Measurements from ENCODE around the gene CMTM4.
"Not testable (repeated sequence)": the region's sequence is repeated elsewhere in the genome, so short reads cannot be mapped to it uniquely, and the experiment has no call there.

CMTM4 gene

DNA sequence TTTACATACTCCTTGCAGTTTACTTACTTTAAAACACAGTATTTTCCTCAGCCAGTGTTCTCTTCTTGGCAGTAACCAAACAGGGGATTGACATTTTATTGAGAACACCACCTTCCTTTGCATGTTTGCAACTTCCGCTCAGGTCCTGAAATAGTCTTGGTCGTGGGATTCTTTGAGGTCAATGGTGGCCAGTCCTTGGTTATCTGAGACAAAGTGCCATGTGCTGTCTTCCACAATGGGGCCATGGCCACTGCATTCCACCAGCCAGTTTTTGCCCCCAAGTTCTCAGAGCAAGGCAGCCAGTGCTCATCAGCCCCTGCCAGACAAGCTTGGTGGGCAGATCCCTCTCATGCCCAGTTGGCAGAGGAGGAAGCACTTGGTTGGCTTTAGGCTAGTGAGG is 22.9 kb downstream of the CMTM4 start:
- DNase-seq (ENCODE audit: low spot score): no peak

DNA sequence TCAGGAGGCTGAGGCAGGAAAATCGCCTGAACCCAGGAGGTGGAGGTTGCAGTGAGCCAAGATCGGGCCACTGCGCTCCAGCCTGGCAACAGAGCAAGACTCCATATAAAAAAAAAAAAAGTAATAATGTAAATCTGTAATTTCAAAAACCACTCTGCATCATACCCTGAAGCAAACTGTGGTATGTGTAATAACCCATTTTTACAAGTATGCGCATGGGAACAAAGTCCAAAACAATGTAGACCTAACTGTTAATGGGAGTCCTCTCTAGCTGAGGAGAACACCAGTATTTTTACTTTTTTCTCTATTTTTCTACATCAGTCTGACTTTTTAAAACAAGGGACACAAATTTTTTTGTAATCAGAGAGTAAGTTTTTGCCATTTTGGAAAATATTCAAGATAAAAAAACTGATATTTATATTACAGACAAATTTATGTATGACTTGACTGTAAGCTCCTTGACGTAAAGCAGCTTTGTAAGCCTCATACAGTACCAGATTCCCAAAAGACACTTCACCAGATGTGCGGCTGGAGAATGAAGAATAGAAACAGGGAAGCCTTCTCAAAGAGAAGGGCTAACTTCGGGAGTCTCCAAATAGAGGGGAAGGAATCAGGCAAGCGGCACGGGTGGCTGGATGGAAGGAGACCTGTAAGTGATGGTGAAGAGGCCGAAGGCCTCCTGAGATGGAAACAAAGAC is 25.7 kb downstream of the CMTM4 start:
- no peak for DNase-seq (ENCODE audit: low spot score)

DNA sequence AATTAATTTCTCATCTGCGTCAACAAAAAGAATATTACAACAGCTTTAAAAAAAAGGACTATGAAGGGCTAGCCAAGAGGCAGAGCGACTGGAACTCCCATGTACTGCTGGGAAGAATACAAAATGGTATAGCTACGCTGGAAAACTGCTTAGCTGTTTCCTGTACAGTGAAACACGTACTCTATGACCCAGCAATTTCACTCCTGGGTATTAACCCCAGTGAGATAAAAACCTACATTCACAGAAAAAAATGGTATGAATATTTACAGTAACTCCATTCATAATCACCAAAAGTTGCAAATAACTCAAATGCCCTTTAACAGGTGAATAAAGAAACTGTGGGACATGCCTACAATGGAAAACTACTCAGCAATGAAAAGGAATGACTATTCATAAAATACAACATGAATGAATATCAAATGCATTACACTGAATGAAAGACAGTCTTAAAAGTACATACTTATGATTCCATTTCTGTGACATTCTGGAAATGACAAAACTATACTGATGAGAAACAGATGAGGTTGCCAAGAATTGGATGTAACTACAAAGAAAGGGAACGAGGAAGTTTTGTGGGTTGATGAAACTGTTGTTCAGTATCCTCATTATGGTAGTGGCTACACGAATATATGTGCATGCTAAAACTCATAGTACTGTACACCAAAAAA is 27.6 kb downstream of the CMTM4 start:
- peak; percentile 57 for DNase-seq (ENCODE audit: low spot score)

DNA sequence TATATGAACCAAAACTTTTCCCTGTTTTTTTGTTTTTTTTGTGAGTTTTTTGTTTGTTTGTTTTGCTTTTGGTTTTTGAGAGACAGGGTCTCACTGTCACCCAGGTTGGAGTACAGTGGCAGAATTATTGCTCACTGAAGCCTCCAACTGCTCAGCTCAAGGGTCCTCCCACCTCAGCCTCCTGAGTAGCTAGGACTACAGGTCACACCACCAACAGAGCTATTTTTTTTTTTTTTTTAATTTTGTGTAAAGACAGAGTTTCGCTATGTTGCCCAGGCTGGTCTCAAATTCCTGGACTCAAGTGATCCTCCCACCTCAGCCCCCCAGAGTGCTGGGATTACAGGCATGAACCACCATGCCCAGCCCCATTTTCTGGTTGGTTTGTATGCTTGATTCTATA is 28.6 kb downstream of the CMTM4 start:
- no peak for DNase-seq (ENCODE audit: low spot score)

DNA sequence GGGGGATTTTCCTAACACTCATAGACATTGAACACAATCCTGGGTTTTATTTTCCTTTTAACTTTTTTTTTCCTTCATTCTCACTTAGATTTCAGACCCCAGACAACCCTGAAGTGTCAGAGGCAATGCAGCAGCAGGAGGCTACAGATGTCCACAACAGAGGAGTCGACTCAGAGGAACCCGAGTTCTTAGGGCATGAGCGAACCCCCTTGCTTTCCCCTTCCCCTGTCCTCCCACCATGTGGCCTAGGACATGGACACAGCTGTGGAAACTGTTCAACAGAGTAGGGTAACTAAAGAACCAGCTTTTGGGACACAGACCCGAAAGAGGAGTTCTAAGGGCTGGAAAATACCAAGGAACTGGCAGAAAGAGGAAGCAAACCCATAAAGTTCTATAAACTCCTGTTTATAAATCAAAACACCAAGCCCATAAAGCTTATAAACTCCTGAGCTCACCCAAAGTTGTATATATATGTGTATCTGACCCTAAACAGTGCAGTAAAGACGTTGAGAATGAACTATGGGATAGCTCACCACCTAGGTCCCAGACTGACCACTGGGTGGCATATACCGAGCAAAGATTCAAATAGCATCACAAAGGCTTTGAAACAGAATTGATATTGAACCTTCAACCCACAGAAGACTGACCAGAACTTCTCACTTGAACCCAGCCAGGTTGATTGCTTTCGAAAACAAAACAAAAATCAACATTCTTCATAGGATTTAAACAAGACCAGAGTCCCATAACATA is 33.9 kb downstream of the CMTM4 start:
- peak; percentile 41 for DNase-seq (ENCODE audit: low spot score)

DNA sequence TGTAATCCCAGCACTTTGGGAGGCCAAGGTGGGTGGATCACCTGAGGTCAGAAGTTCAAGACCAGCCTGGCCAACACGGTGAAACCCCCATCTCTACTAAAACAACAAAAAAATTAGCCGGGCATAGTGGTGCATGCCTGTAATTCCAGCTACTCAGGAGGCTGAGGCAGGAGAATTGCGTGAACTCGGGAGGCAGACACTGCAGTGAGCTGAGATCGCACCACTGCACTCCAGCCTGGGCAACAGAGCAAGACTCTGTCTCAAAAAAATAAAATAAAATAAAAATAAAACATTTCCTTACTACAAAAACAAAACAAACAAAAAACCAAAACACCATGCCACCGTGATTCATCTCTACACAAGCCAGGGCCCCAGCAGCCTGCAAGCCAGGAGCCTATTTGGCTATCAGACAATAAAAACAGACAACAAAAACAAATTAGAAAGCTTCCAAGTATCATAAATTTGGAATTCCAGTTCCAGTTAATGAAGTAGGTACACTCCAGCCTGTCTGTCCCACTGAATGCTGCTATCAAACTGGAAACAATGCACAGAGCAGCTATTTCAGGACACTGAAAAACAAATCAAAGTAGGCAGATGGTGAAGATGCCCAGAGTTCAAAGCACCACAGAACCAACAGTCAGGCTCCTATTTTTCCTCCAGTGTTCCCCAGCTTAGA is 34.7 kb downstream of the CMTM4 start:
- DNase-seq (ENCODE audit: low spot score): not testable (repeated sequence)

DNA sequence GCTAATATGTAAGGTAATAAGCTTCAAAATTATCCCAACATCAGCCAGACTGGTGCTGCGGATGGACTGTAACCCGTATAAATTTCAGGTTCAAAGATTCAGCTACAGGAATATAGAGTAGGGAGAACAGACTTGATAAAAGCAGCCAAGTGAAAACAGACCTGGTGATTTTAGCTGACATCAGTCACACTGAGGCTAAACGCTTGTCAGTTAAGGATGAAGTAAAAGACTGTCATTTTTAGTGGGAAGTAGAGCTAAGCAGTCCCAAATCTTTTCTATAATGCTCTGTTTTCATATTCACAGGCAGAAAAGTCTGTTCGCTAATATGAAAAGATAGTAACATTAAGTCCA is 35.4 kb downstream of the CMTM4 start:
- DNase-seq (ENCODE audit: low spot score): no peak

DNA sequence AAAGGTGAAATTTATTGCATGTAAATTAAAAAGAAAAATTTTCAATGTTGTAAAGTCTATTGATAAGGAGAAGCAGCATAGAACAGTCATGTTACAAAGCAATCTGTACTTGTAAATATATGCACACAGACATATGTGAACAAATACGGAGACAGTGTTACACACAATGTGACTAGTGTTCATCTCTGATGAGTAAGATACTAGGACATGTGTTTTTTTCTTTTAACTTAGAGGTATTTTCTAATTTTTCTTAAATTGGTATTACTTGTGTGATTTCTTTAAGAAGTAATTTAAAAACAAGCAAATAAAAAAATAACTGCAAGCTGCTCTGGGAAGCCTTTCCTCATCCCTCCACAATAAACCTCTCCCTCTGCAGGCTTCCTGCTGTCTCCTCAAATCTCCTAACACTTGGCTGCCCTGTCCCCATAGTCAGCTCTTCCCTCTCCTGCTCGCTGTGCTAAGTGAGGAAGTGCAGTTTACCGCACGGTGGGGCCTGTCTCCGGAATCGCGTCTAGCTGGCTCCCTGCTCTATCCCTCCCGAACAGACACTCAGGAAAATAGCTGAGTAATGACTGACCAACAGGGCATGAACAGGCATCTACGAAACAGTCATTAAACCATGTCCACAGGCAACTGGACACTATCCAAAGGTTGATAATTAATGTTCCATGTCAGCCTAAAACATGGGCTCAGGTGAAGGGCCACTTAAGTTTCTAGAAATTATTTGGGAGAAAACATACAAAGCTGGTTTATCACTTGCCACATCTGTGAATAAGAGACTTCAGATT is 35.9 kb downstream of the CMTM4 start:
- DNase-seq (ENCODE audit: low spot score): peak; percentile 80

DNA sequence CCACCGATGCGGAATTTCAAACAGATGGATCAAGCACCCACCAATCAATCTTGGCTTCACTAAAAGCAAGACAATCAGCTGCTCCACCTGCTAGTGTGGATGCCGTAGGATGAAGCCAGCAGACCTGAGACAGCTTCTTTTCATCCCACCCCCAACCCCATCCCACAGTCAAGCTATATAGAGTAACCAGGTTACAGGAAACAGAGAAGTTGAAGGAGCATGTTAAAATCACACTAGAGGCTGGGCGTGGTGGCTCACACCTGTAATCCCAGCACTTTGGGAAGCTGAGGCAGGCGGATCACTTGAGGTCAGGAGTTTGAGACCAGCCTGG is 37.7 kb downstream of the CMTM4 start:
- DNase-seq (ENCODE audit: low spot score): no peak

DNA sequence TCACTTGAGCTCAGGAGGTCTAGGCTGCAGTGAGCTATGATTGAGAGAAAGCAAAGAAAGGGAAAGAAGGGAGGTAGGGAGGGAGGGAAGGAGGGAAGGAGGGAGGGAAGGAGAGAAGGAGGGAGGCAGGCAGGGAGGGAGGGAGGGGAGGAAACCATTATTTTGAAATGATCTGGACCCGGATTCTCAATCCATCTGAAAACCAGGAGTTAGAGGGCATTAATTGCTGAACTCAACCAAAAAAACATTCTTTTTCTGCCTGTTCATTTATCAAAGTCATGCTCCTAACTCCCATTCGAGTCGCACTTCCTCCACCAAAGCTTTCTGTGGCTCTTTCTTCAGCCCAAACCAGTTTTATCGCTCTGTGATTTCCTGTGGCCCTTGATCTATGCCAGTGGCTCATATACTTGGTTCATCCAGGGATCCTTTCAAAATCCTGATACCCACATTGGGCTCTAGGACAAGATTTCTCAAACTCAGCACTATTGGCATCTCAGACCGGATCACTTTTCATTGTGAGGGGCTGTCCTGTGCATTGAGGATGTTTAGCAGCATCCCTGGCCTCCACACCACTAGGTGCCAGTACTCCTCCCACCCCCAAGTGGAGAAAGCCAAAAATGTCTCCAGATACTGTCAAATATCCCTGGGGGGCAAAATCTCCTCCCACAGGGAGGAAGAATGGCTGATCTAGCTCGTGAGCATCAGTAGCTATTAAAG is 38.2 kb downstream of the CMTM4 start:
- DNase-seq (ENCODE audit: low spot score): no peak

DNA sequence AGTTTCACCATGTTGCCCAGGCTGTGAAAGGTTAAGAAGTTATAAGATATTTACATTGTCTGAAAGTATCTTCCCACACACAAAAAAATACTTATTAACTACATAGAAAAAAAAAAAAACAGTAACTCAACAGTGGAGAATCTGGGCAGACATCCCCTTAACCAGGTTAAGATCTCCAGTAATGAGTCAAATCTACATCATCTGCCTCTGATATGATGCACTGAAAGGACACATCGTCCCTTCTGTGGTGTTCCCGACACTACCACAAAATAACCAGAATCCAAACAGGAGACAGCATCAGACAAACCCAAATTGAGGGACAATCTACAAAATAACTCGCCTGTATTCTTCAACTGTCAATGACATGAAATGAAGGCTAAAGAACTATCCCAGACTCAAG is 40.0 kb downstream of the CMTM4 start:
- no peak for DNase-seq (ENCODE audit: low spot score)

DNA sequence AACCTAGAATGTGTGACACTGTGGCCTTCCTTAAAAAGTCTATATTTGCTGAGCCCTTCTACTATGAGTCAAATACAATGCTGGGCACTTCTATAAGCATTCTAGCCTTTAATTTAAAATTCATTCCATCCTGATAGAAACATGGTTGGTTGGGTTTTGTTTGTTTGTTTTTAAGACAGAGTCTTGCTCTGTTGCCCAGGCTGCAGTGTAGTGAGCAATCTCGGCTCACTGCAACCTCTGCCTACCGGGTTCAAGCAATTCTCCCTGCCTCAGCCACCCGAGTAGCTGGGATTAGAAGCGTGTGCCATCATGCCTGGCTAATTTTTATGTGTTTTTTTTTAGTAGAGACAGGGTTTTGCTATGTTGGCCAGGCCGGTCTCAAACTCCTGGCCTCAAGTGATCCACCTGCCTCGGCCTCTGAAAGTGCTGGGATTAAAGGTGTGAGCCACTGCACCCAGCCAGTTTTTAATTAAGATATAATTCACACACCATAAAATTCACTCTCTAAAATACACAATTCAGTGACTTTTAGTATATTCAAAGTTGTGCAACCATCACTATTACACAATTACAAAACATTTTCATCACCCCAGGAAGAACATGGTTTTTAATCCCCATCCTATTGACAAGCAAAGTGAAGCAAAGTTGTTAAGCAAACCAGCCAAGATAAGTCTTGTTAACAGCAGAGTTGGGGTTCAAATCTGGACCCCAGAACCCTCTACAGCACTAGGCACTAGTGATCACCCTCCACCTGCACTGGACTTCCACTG is 42.8 kb downstream of the CMTM4 start:
- no peak for DNase-seq (ENCODE audit: low spot score)

DNA sequence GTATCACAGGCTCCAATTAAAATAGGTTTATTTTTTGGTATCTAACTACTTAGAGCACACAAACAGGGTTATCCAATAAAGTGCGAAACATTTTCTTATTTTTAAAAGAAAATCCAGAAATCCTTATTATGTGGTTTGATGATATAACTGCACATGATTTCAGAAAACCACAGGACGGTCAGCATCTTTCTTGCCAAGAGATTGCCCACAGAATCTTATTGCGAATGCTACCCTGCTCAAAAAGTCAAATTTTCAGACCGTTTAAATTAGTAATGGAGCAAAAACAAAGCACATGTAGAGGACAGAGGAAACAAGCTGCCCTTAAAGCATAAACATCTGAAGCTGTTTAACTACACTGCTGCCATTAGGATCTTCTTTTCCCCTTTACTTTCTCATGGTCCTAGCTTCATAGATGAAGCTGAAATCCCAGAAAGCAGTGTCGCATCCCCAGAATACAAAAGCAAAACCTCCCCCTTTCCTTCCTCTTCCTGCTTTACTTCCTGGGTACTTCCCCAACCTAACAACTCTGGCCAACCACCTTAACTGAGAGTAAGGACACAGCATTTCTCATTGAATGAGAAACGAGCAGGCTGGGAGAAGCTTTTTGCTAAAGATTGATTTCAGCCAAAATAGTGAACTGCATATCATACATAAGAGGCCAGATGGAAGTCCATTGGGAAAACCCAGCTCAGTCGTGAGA is 43.7 kb downstream of the CMTM4 start:
- DNase-seq (ENCODE audit: low spot score): no peak

DNA sequence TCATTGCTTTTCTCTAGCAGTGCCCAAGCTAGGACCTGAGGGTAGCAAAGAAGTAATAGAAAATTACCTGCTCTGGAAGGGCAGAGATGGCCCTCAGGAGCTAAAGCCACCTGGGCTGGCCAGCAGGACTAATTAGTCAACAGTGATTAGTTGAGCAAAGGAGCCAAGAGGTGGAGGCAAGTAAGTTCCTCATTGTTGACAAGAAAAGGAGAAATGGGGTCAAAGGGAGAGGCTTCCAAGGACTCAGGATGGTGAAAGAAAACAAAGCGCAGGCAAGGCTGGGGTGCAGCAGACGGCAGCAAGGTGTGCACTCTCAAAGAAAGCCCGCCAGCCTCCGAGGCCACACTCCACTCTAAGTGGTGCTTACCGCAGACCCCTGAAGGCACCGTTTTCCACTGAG is 44.6 kb downstream of the CMTM4 start:
- DNase-seq (ENCODE audit: low spot score): no peak

DNA sequence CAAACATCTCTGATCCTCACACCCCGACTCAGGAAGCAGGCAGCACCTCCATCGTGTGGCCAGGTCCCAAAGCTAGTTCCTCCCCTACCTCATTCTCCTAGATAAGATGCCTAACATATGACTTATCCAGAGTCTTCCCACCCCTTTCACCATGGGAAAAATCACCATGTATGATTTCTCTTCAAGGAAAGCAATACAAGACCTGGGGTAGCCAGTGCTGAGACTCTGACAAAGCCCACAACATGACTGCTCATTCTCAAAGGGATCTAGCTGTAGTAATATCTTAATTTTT is 45.1 kb downstream of the CMTM4 start:
- DNase-seq (ENCODE audit: low spot score): no peak

DNA sequence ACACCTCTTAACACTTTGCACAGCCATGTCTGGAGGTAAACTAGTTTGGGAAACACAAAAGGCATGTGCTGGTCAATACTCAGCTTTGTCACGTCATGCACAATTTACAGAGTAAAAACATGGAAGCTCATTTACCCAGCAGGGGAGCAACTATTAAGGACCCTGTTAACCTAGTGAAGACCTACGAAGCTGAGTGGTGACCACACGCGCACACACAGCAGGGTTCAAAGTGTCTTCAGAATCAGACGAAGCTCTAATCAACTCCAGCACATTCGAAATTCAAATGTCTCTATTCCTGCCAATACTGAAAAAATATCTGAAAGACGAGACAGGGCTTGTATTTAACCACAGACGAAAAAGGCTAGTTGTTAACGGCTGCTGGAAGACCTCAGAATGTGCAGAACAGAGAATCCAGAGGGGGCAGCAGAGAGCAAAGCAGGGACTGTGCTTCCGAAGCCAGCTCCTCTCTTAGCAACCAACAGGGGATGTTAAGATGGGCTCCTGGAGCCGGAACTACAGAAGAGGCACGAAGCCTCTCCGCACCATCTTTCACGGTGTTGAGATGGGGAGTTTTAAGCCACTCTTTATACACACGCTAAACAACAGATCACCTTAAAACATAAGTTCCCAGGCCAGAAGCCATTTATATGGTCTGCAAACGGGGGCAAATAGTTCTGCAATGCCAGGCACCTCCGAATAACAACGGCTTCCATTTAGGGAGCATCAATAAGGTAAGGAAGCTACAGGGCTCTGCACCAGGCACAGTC is 45.7 kb downstream of the CMTM4 start:
- DNase-seq (ENCODE audit: low spot score): peak; percentile 76

DNA sequence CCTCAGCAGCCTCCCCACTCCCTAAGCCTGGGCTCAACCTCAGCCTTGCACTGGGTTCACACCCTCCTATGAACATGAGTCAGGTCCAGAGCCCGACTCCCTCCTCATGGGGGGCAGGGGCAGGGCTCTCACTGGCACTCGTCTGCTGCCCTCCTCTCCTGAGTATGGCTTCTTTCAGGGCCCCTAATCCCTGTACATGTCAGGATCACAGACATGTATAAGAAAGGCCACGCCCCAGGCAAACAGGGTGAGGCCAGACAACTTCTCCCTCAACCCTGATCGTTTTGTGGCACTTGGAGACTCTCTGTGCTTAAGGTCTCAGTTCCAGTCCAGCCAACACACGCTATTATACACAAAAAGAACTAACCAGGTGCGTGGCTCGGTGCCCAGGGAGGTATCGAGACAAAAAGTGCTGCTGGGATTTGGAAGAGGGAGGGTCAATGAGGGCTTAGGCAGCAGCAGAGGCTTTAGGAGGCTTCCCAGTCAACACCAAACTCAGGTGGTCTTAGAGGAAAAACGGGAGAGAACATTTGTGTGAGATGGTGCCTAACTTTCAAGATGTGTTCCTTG is 46.8 kb downstream of the CMTM4 start:
- no peak for DNase-seq (ENCODE audit: low spot score)

DNA sequence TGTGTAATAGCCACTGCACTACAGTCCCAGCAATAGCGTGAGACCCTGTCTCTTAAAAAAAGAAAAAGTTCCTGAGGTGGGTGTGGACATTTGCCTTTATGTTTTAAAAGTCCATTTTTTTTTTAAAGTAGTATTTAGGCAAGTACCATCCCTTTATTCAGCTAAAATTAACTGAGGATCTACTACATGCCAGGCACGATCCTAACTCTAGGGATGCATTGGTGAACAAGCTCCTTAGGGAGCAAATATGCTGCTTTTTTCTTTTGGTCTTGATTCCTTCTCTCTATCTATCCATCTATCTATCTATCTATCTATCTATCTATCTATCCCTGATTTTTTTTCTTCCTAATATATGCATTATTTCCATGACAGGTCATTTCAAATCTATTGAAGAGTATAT is 47.4 kb downstream of the CMTM4 start:
- DNase-seq (ENCODE audit: low spot score): no peak

DNA sequence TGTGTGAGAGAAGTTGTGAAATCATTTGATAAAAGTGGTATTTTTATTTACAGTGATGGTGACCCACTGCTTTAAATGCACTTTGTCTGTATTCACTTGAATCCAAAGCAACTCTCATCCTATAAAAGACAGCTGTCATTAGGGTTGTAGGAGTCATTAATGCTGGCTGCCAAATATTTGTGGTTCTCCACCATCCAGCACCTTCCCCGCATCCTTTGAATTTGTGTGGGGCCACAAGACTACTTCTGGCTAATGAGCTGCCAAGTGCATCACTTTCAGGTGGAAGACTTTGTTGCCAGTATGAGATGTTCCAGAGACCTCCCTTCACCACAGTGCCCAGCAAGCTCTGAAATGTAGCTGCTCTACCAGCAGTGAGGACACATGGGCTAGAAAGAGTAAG is 48.7 kb downstream of the CMTM4 start:
- DNase-seq (ENCODE audit: low spot score): no peak
